H4 (cell line): ENCODE results near the gene DUSP10. TPM values are rescaled to one million over a fixed set of nuclear protein-coding genes. Genes with fewer than 3 reads are reported as not detected.

Experiments
- DNase-seq: peaks from one replicate; pipeline ENCODE4 v3.0.0-alpha.2; 2015; ENCODE audit warnings: low spot score
- total RNA-seq: library from RNA; depleted of rRNA; stranded (reverse); fragments of >200 nt; shearing (Covaris generic); gene quantifications from 2 replicates; pipeline ENCODE4 v1.2.3, GENCODE V29; 2014

Gene DUSP10
- total RNA-seq, 1 experiment from 2014 or later: 19.6 TPM

GRCh38 chr1:221714227-221715152 is 27.4 kb downstream of the DUSP10 start:
- no peak for DNase-seq

- no peak for DNase-seq
Observed at GRCh38 chr1:221712776-221713431, 29.0 kb downstream of the DUSP10 start.

GRCh38 chr1:221712198-221712684 is 29.6 kb downstream of the DUSP10 start:
- DNase-seq: peak; percentile 72

GRCh38 chr1:221711656-221712055 is 30.2 kb downstream of the DUSP10 start:
- DNase-seq: no peak

GRCh38 chr1:221711063-221711577 is 30.8 kb downstream of the DUSP10 start:
- no peak for DNase-seq

GRCh38 chr1:221709854-221710253 is 32.0 kb downstream of the DUSP10 start:
- no peak for DNase-seq

- DNase-seq: peak; percentile 63
Observed at GRCh38 chr1:221708987-221709386, 32.9 kb downstream of the DUSP10 start.

- DNase-seq: peak; percentile 32
Observed at GRCh38 chr1:221708076-221708571, 33.8 kb downstream of the DUSP10 start.

- DNase-seq: no peak
Observed at GRCh38 chr1:221706876-221707582, 34.9 kb downstream of the DUSP10 start.

- no peak for DNase-seq
Observed at GRCh38 chr1:221706191-221706590, 35.7 kb downstream of the DUSP10 start.

GRCh38 chr1:221704306-221704705 is 37.6 kb downstream of the DUSP10 start:
- DNase-seq: no peak

- DNase-seq: no peak
Observed at GRCh38 chr1:221701570-221702186, 40.2 kb downstream of the DUSP10 start.

GRCh38 chr1:221700948-221701347 is 40.9 kb downstream of the DUSP10 start:
- no peak for DNase-seq

GRCh38 chr1:221700536-221700935 is 41.4 kb downstream of the DUSP10 start:
- no peak for DNase-seq

GRCh38 chr1:221699978-221700519 is 41.8 kb downstream of the DUSP10 start:
- no peak for DNase-seq

- DNase-seq: no peak
Observed at GRCh38 chr1:221699577-221699976, 42.3 kb downstream of the DUSP10 start.

GRCh38 chr1:221698579-221699349 is 43.1 kb downstream of the DUSP10 start:
- no peak for DNase-seq

- no peak for DNase-seq
Observed at GRCh38 chr1:221697923-221698425, 43.9 kb downstream of the DUSP10 start.

GRCh38 chr1:221696718-221697461 is 45.0 kb downstream of the DUSP10 start:
- no peak for DNase-seq
